Loucy (cell line): Measurements from ENCODE around the gene CLTCL1.

Experiments
- H2AFZ ChIP-seq: fragments of 200-600 bp; sonication (generic); 2 replicates; pipeline ENCODE4 v1.6.0; 2016; ENCODE audit warnings: antibody characterized with exemption, mild to moderate bottlenecking, low read length, moderate library complexity
- H3F3A ChIP-seq: fragments of 200-600 bp; 2 replicates; pipeline ENCODE4 v1.6.0; 2016; ENCODE audit warnings: antibody characterized with exemption, low read depth, mild to moderate bottlenecking
- H3K27me3 ChIP-seq: fragments of 200-600 bp; sonication (generic); 2 replicates; pipeline ENCODE4 v1.6.1; 2014; ENCODE audit warnings: low read length, mild to moderate bottlenecking; ENCODE audit not compliant: insufficient read depth, poor library complexity, severe bottlenecking
- H3K36me3 ChIP-seq: fragments of 200-600 bp; sonication (generic); 2 replicates; pipeline ENCODE4 v1.6.1; 2016; ENCODE audit warnings: low read length; ENCODE audit not compliant: insufficient read depth
- H3K4me1 ChIP-seq: fragments of 200-600 bp; sonication (generic); 2 replicates; pipeline ENCODE4 v1.5.1; 2014; ENCODE audit warnings: low read length, mild to moderate bottlenecking; ENCODE audit not compliant: insufficient read depth, poor library complexity, severe bottlenecking
- H3K4me2 ChIP-seq: fragments of 200-600 bp; sonication (generic); 2 replicates; pipeline ENCODE4 v1.6.0; 2014; ENCODE audit warnings: antibody characterized with exemption, low read length, low read depth, mild to moderate bottlenecking; ENCODE audit not compliant: poor library complexity, severe bottlenecking
- H3K4me3 ChIP-seq: fragments of 200-600 bp; sonication (generic); 2 replicates; pipeline ENCODE4 v1.5.1; 2014; ENCODE audit warnings: low read length, mild to moderate bottlenecking, mixed read lengths; ENCODE audit not compliant: poor library complexity, severe bottlenecking
- H3K79me2 ChIP-seq: fragments of 200-600 bp; sonication (generic); 2 replicates; pipeline ENCODE4 v1.6.1; 2014; ENCODE audit warnings: low read length; ENCODE audit not compliant: insufficient read depth
- H3K9ac ChIP-seq: fragments of 200-600 bp; sonication (generic); 2 replicates; pipeline ENCODE4 v1.6.0; 2014; ENCODE audit warnings: mild to moderate bottlenecking, low read depth, low read length, moderate library complexity; ENCODE audit not compliant: poor library complexity, severe bottlenecking
- H3K9me2 ChIP-seq: fragments of 200-600 bp; sonication (generic); replicated peaks from 2 replicates; pipeline ENCODE4 v1.6.1; 2016; ENCODE audit warnings: low read depth, low read length, mixed read lengths
- H3K9me3 ChIP-seq: fragments of 200-600 bp; sonication (generic); 2 replicates; pipeline ENCODE4 v1.6.1; 2014; ENCODE audit warnings: mild to moderate bottlenecking, antibody characterized with exemption, low read length, low read depth; ENCODE audit not compliant: insufficient read depth
- H4K20me1 ChIP-seq: fragments of 200-600 bp; sonication (generic); 2 replicates; pipeline ENCODE4 v1.6.0; 2014; ENCODE audit warnings: antibody characterized with exemption, low read length, mild to moderate bottlenecking; ENCODE audit not compliant: insufficient read depth, poor library complexity, severe bottlenecking
- EZH2phosphoT487 ChIP-seq: fragments of 200-600 bp; IDR thresholded peaks from 2 replicates; pipeline ENCODE4 v1.6.1; 2018; ENCODE audit warnings: antibody characterized with exemption, mild to moderate bottlenecking, moderate library complexity, borderline replicate concordance
- TF ChIP-seq, protein P1 (sequence below): fragments of 200-600 bp; sonication (generic); conservative IDR thresholded peaks from 2 replicates; pipeline ENCODE4 v1.5.1; 2014; ENCODE audit warnings: mild to moderate bottlenecking, antibody characterized with exemption, low read length

Gene CLTCL1

DNA sequence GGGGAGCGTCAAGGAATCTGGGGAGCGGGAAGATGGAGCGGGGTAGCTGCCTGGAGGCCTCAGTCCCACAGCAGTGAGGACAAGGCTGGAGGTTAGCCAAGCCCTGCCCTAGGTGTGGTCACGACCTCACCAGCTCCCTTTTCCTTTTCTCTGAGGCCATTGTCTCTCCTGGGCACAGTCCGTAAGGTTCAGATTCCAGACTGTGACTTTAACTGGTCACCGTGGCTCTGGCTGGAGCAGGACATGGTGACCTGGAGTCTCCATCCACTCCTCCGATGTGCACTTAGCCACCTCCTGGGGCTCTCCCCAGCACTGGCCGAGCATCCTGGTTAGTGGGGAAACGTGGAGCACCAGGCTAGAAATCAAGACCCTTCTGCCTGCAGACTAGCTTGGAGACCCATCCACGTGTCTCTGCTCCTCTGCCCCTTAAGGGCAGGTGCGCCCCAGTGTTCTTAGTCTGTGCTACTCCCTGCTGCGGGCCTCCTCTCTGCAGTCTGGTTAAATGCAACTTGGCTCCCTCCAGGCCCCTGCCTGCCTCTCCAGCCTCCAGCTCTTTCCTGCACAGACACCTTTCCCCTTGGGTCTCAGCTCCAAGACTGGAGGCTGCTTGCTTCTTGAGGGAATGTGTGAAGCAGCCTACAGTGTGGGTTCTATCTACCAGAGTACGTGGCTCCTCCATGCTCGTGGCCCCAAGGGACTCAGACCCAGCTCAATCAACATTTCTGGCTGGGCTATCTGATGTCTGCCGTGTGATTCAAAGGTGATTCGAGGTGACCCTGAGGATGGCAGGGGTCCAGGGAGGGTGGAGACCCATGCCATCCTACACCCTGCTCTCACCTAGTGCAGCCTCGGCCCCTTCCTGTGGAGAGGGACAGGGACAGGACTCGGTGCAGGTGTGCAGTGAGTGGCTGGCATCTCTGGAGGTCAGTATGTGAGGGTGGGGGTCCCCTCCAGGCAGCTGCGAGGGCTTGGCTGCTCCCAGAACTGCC, 118.2 kb downstream of the CLTCL1 start:
- no peaks in the 10 kb centered on the region for H3K36me3 ChIP-seq
- H3F3A ChIP-seq = no peaks in the 10 kb centered on the region
- no peak overlapping the region for H2AFZ ChIP-seq
- no peaks in the 10 kb centered on the region for H3K9me3 ChIP-seq
- peak overlapping the region; percentile 98 for H3K4me3 ChIP-seq
- no peaks in the 10 kb centered on the region for H3K27me3 ChIP-seq
- peaks cover 54% of the 10 kb centered on the region for H3K79me2 ChIP-seq
- peaks cover 42% of the 10 kb centered on the region for H3K4me1 ChIP-seq
- TF ChIP-seq, protein P1, sequence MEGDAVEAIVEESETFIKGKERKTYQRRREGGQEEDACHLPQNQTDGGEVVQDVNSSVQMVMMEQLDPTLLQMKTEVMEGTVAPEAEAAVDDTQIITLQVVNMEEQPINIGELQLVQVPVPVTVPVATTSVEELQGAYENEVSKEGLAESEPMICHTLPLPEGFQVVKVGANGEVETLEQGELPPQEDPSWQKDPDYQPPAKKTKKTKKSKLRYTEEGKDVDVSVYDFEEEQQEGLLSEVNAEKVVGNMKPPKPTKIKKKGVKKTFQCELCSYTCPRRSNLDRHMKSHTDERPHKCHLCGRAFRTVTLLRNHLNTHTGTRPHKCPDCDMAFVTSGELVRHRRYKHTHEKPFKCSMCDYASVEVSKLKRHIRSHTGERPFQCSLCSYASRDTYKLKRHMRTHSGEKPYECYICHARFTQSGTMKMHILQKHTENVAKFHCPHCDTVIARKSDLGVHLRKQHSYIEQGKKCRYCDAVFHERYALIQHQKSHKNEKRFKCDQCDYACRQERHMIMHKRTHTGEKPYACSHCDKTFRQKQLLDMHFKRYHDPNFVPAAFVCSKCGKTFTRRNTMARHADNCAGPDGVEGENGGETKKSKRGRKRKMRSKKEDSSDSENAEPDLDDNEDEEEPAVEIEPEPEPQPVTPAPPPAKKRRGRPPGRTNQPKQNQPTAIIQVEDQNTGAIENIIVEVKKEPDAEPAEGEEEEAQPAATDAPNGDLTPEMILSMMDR = no peak
- H3K4me2 ChIP-seq = peak overlapping the region; percentile 94
- peak overlapping the region; percentile 98 for H3K9ac ChIP-seq
- H4K20me1 ChIP-seq = peaks cover 31% of the 10 kb centered on the region
- no peaks in the 10 kb centered on the region for H3K9me2 ChIP-seq

DNA sequence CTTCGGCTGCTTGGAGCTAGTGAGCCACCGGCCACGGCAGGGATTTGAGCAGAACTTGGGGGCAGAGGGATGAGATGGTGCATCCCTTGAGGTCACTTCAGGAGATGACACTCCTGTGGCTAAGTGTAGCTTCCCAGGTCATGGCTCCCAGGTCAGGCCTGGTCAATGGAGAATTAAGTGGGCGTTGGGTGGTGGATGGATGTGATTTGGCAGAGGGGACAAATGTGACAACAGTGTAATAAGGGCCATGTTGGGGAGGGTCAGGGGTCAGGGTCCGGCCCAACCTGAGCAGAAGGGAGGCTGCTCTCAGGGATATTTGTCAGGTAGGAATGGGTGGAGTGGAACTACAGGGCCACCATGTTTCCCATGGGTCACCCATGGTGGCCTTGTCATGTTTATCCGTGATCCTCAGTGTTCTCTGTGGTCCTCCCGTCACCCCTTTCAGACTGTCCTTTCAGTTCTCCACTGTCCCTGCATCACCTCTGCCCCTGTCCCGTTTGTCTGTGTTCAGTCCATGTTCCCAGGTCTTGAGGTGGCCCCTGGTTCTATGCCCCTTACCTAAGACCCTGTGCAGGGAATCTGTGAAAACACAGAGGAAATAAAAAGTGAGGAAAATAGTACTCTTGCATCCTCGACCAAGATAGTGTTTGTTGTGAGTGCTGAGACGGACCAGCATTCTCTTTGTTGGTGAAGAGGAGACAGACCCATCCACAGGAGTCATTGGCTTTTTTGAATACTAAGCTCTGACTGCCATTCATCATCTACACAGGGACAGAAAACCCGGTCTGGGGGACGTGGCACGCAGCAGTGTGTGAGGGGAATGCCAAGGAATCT, 119.1 kb downstream of the CLTCL1 start:
- Histone ChIP-seq H3K9ac (peak overlapping the region; percentile 98), H2AFZ (peak overlapping the region; percentile 92; the same call in 1 of the 2 replicates), H3F3A (no peaks in the 10 kb centered on the region), H3K9me2 (no peaks in the 10 kb centered on the region), H3K4me2 (peak overlapping the region; percentile 94), H3K36me3 (no peaks in the 10 kb centered on the region), H3K9me3 (no peaks in the 10 kb centered on the region), H3K27me3 (no peaks in the 10 kb centered on the region), H4K20me1 (peaks cover 25% of the 10 kb centered on the region), H3K79me2 (peaks cover 46% of the 10 kb centered on the region), H3K4me3 (peak overlapping the region; percentile 98), H3K4me1 (peaks cover 38% of the 10 kb centered on the region)
- no peak for TF ChIP-seq EZH2phosphoT487
- TF ChIP-seq, protein P1 = no peak

DNA sequence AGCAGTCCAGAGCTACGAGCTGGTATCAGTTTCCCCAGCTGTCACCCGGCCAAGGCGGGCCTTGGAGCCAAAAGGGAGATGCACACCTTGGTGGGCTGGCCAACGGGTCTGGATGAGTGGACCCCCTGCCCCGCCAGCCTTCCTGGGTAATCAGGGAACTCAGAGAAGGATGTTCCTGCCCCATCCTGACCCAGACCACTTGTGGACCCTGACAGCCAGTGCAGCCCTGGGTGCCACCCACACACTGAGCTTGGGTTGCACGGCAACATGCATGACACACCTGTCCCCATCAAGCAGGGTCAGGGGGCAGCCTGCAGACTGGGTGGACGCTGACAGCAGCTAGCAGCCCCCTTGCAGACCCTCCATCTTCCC, 121.6 kb downstream of the CLTCL1 start:
- Histone ChIP-seq H3K9me2 (no peaks in the 10 kb centered on the region), H3K79me2 (peaks cover 34% of the 10 kb centered on the region), H3K9ac (no peak overlapping the region), H3K4me2 (no peak overlapping the region), H3K4me3 (no peak overlapping the region), H2AFZ (no peak overlapping the region), H3K4me1 (peaks cover 22% of the 10 kb centered on the region), H3K36me3 (no peaks in the 10 kb centered on the region), H3F3A (no peaks in the 10 kb centered on the region), H3K27me3 (no peaks in the 10 kb centered on the region), H3K9me3 (no peaks in the 10 kb centered on the region), H4K20me1 (peaks cover 14% of the 10 kb centered on the region)
- TF ChIP-seq EZH2phosphoT487 = no peak
- TF ChIP-seq, protein P1 = no peak
